ENCODE measurements around the gene PGLYRP2. TPM values are rescaled to one million over a fixed set of nuclear protein-coding genes. Genes with fewer than 3 reads are reported as not detected.

The PGLYRP2 gene
- total and polyA plus RNA-seq, 4 donors, result 0.10 TPM; not detected in 3

DNA sequence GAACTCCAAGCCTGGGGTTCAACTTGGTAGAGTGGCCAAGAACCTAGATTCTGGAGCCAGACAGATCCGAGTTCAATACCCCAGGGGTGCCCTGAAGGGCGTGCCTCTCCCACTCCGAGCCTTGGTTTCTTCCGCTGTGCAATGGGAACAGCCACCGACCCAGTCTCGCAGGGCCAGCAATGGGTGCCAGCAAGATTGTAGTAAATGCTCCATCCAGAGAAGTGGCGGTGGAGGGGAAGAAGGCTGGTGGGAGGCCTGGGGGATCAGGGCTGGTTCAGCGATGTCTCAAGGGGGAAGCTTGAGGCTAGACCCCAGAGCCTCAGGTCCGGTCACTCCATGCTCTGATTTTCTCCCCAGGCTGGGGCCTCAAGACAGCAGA is 34.1 kb downstream of the PGLYRP2 start:
- WGBS, 2 donors, result 93 to 96% methylated on average over 9 of the region's 9 CpGs
- peak overlapping the region in 1 of 2 donors; percentile 85 for H3K27ac ChIP-seq (ENCODE audit: low read depth in 1 of 2, low read length in 1 of 2)

DNA sequence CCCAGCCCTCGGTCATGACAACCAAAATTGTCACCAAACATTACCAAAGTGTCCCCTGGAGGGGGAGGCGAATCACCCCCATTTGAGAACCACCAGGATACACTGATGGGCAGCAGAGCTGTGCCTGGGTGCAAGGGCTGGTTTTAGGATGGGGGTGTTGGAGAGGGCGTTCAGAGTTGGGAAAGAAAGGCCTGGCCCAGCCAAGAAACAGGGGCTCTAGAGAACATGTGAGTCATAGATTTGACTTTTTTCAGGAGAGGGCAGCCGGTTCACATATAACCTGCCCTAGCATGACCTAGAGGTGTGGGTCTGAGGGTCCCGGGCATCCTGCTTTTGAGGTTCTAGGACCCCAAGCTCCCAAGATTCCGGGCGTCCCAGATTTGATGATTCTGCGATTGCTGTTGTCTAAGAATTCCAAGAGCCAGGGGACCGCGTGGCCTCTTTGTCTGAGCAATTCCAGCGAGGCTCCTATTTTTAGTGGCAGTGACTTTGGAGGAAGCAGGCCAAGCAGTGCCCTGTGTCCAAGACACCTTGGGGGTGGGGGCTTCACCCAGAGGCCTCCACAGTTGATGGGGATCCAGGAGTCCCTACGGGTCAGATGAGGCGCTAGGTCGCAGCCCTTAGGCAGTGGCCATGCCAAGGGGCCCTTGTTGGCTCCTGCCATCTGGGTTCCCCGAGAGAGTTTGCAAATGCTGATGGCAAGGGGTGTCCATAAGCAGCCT is 34.6 kb downstream of the PGLYRP2 start:
- 90 to 94% methylated on average over 15 of the region's 15 CpGs for WGBS, 2 donors
- Histone ChIP-seq H3K4me1 (ENCODE audit: control insufficient read depth in 5 of 5, insufficient read depth in 5 of 5, low read length in 5 of 5) (peaks cover 2 to 10% (median 5%) of the 10 kb centered on the region in 5 donors), H3K27me3 (ENCODE audit: control insufficient read depth in 3 of 3, insufficient read depth in 3 of 3, low read length in 2 of 3) (no peaks in the 10 kb centered on the region), H3K27ac (ENCODE audit: low read depth in 1 of 2, low read length in 1 of 2) (peak overlapping the region in 1 of 2 donors; percentile 85), H3K36me3 (ENCODE audit: control insufficient read depth in 4 of 4, insufficient read depth in 4 of 4, low read length in 4 of 4) (peaks cover 0 to 5% (median 1%) of the 10 kb centered on the region in 4 donors), H3K9ac (ENCODE audit: insufficient read depth in 1 of 2, low read length in 2 of 2) (no peak overlapping the region), H3K4me3 (no peak overlapping the region), H3K9me3 (ENCODE audit: control insufficient read depth in 4 of 4, insufficient read depth in 3 of 4, low read length in 3 of 4) (no peaks in the 10 kb centered on the region)
- no peak for ATAC-seq (ENCODE audit: insufficient read depth, low FRiP score)
- no peak for DNase-seq
- TF ChIP-seq, protein P1, sequence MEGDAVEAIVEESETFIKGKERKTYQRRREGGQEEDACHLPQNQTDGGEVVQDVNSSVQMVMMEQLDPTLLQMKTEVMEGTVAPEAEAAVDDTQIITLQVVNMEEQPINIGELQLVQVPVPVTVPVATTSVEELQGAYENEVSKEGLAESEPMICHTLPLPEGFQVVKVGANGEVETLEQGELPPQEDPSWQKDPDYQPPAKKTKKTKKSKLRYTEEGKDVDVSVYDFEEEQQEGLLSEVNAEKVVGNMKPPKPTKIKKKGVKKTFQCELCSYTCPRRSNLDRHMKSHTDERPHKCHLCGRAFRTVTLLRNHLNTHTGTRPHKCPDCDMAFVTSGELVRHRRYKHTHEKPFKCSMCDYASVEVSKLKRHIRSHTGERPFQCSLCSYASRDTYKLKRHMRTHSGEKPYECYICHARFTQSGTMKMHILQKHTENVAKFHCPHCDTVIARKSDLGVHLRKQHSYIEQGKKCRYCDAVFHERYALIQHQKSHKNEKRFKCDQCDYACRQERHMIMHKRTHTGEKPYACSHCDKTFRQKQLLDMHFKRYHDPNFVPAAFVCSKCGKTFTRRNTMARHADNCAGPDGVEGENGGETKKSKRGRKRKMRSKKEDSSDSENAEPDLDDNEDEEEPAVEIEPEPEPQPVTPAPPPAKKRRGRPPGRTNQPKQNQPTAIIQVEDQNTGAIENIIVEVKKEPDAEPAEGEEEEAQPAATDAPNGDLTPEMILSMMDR (IDR thresholded peaks at IDR 0.05; ENCODE audit: control extremely low read depth, extremely low read depth), result no peak

More for the DNA sequence above, 34.1 kb downstream of the PGLYRP2 start:
- Histone ChIP-seq H3K27me3 (ENCODE audit: control insufficient read depth in 3 of 3, insufficient read depth in 3 of 3, low read length in 2 of 3) (no peaks in the 10 kb centered on the region), H3K9me3 (ENCODE audit: control insufficient read depth in 4 of 4, insufficient read depth in 3 of 4, low read length in 3 of 4) (no peaks in the 10 kb centered on the region), H3K9ac (ENCODE audit: insufficient read depth in 1 of 2, low read length in 2 of 2) (no peak overlapping the region), H3K4me1 (ENCODE audit: control insufficient read depth in 5 of 5, insufficient read depth in 5 of 5, low read length in 5 of 5) (peaks cover 2 to 10% (median 5%) of the 10 kb centered on the region in 5 donors), H3K36me3 (ENCODE audit: control insufficient read depth in 4 of 4, insufficient read depth in 4 of 4, low read length in 4 of 4) (peaks cover 0 to 4% (median 1%) of the 10 kb centered on the region in 4 donors), H3K4me3 (no peak overlapping the region)
- TF ChIP-seq, protein P1 (IDR thresholded peaks at IDR 0.05; ENCODE audit: control extremely low read depth, extremely low read depth), result no peak
- DNase-seq (no peak), ATAC-seq (ENCODE audit: insufficient read depth, low FRiP score) (no peak)

GRCh38 chr19:15443838-15444237 is 35.5 kb downstream of the PGLYRP2 start:
- no peaks in the 10 kb centered on the region for H3K27me3 ChIP-seq (ENCODE audit: control insufficient read depth in 3 of 3, insufficient read depth in 3 of 3, low read length in 2 of 3)
- TF ChIP-seq, protein P1 (IDR thresholded peaks at IDR 0.05; ENCODE audit: control extremely low read depth, extremely low read depth), result no peak
- H3K36me3 ChIP-seq (ENCODE audit: control insufficient read depth in 4 of 4, insufficient read depth in 4 of 4, low read length in 4 of 4), result peaks cover 0 to 5% (median 1%) of the 10 kb centered on the region in 4 donors
- WGBS, 2 donors, result 83 to 90% methylated on average over 10 of the region's 10 CpGs
- ATAC-seq (ENCODE audit: insufficient read depth, low FRiP score), result no peak
- no peak overlapping the region for H3K4me3 ChIP-seq
- no peak overlapping the region for H3K9ac ChIP-seq (ENCODE audit: insufficient read depth in 1 of 2, low read length in 2 of 2)
- DNase-seq, result no peak
- no peaks in the 10 kb centered on the region for H3K9me3 ChIP-seq (ENCODE audit: control insufficient read depth in 4 of 4, insufficient read depth in 3 of 4, low read length in 3 of 4)
- peaks cover 2 to 5% (median 4%) of the 10 kb centered on the region in 5 donors for H3K4me1 ChIP-seq (ENCODE audit: control insufficient read depth in 5 of 5, insufficient read depth in 5 of 5, low read length in 5 of 5)
- peak overlapping the region in 1 of 2 donors; percentile 85 for H3K27ac ChIP-seq (ENCODE audit: low read depth in 1 of 2, low read length in 1 of 2)

Data from lung (tissue), 12 donors.